Fibroblast of lung (primary cell): ENCODE data around the gene SH2B3. TPM values are rescaled to one million over a fixed set of nuclear protein-coding genes. Genes with fewer than 3 reads are reported as not detected.
A peak's percentile ranks its signal among the peaks of the same experiment; 100 is the strongest.

ENCODE experiments used
- DNase-seq, 2 donors: peaks; one replicate each; pipeline versions ENCODE4 v3.0.0 to v3.0.0-alpha.2; 2010; ENCODE audit warnings: low read depth in 2 of 2
- H2AFZ ChIP-seq: 2 replicates; pipeline ENCODE4 v1.5.1; 2012; ENCODE audit warnings: low read length, control low read depth, inconsistent platforms
- H3K27ac ChIP-seq: 2 replicates; pipeline ENCODE4 v1.5.1; 2011; ENCODE audit warnings: low read length, control low read depth; ENCODE audit not compliant: insufficient read depth
- H3K27me3 ChIP-seq: 2 replicates; pipeline ENCODE4 v1.5.1; 2011; ENCODE audit warnings: mild to moderate bottlenecking, low read length; ENCODE audit not compliant: control insufficient read depth, insufficient read depth
- H3K36me3 ChIP-seq: 2 replicates; pipeline ENCODE4 v1.5.1; 2011; ENCODE audit warnings: low read length; ENCODE audit not compliant: control insufficient read depth, insufficient read depth
- H3K4me1 ChIP-seq: 2 replicates; pipeline ENCODE4 v1.5.1; 2011; ENCODE audit warnings: low read length; ENCODE audit not compliant: control insufficient read depth, insufficient read depth; ENCODE audit errors: extremely low read depth
- H3K4me2 ChIP-seq: 2 replicates; pipeline ENCODE4 v1.5.1; 2011; ENCODE audit warnings: low read length, control low read depth; ENCODE audit not compliant: insufficient read depth; ENCODE audit errors: extremely low read depth
- H3K4me3 ChIP-seq, 4 experiments: fragments of 200-600 bp in 1 of 4; sonication (generic) in 1 of 4; replicated peaks in 1 of 4; 2 replicates each; pipeline ENCODE4 v1.5.1; 2011 to 2016; ENCODE audit warnings: low read length in 4 of 4, low read depth in 3 of 4, mild to moderate bottlenecking in 3 of 4, control low read depth in 2 of 4, inconsistent platforms in 1 of 4, mixed read lengths in 1 of 4; ENCODE audit not compliant: insufficient read depth in 1 of 4; ENCODE audit errors: control extremely low read depth in 1 of 4
- H3K79me2 ChIP-seq: 2 replicates; pipeline ENCODE4 v1.5.1; 2012; ENCODE audit warnings: mild to moderate bottlenecking, low read length, inconsistent platforms; ENCODE audit not compliant: control insufficient read depth, insufficient read depth
- H3K9ac ChIP-seq: 2 replicates; pipeline ENCODE4 v1.5.1; 2011; ENCODE audit warnings: mild to moderate bottlenecking, low read length, control low read depth; ENCODE audit not compliant: insufficient read depth
- H3K9me3 ChIP-seq: 2 replicates; pipeline ENCODE4 v1.5.1; 2012; ENCODE audit warnings: low read depth, low read length; ENCODE audit not compliant: control insufficient read depth, insufficient read depth
- H4K20me1 ChIP-seq: 2 replicates; pipeline ENCODE4 v1.5.1; 2011; ENCODE audit warnings: low read length; ENCODE audit not compliant: control insufficient read depth, insufficient read depth; ENCODE audit errors: extremely low read depth
- CTCF ChIP-seq, 2 donors: IDR thresholded peaks in 1 of 2; conservative IDR thresholded peaks in 1 of 2; 1 replicate in 1 of 2; 2 replicates in 1 of 2; pipeline ENCODE4 v1.5.1; 2011 to 2012; ENCODE audit warnings: low read length in 2 of 2, control low read depth in 1 of 2, inconsistent platforms in 1 of 2, low read depth in 1 of 2, mild to moderate bottlenecking in 1 of 2
- EZH2 ChIP-seq: IDR thresholded peaks from 2 replicates; pipeline ENCODE4 v1.5.1; 2012; ENCODE audit warnings: low read length, control low read depth, mild to moderate bottlenecking; ENCODE audit errors: missing control alignments
- polyA plus RNA-seq, 2 donors: library from polyadenylated mRNA; depleted of rRNA in 1 of 2; stranded (reverse) in 1 of 2; unstranded in 1 of 2; fragments of >200 nt; gene quantifications; 2 replicates each; pipeline ENCODE4 v1.2.1, GENCODE V29; 2011 to 2012; ENCODE audit warnings: missing spikeins in 1 of 2
- total RNA-seq: library from RNA; depleted of rRNA; stranded (reverse); fragments of >200 nt; gene quantifications from 2 replicates; pipeline ENCODE4 v1.2.1, GENCODE V29; 2014

Gene SH2B3
- total and polyA plus RNA-seq, 2 donors (not counting 1 experiment from before 2014, with no cell fraction given) = 18.0 to 32.0 TPM

- peaks cover 2% of the 10 kb centered on the region for H3K4me1 ChIP-seq
- no peak overlapping the region for H3K4me3 ChIP-seq
- no peaks in the 10 kb centered on the region for H3K27me3 ChIP-seq
- H4K20me1 ChIP-seq = no peaks in the 10 kb centered on the region
- no peak overlapping the region for H3K27ac ChIP-seq
- H3K36me3 ChIP-seq = peaks cover 30% of the 10 kb centered on the region
- TF ChIP-seq EZH2 = no peak
- no peak for TF ChIP-seq CTCF (conservative IDR thresholded peaks at IDR 0.05 in 1 of 2, IDR thresholded peaks at IDR 0.05 in 1 of 2; ENCODE audit: low read depth in 1 of 2, low read length in 2 of 2)
- no peak overlapping the region for H2AFZ ChIP-seq
- peaks cover 4% of the 10 kb centered on the region for H3K79me2 ChIP-seq
- no peak overlapping the region for H3K4me2 ChIP-seq
- no peak for DNase-seq
- H3K9me3 ChIP-seq = no peaks in the 10 kb centered on the region
- H3K9ac ChIP-seq = no peak overlapping the region
Measured at GRCh38 chr12:111454716-111455447, 49.2 kb downstream of the SH2B3 start.

- DNase-seq = peak; percentile 32 to 69
- Histone ChIP-seq H3K4me1 (peaks cover 2% of the 10 kb centered on the region), H3K4me3 (no peak overlapping the region), H3K4me2 (no peak overlapping the region), H3K9me3 (no peaks in the 10 kb centered on the region), H2AFZ (no peak overlapping the region), H4K20me1 (no peaks in the 10 kb centered on the region), H3K9ac (no peak overlapping the region), H3K27ac (peak overlapping the region; percentile 4), H3K36me3 (peaks cover 29% of the 10 kb centered on the region), H3K27me3 (no peaks in the 10 kb centered on the region), H3K79me2 (peaks cover 4% of the 10 kb centered on the region)
- TF ChIP-seq EZH2 = no peak
- no peak for TF ChIP-seq CTCF (conservative IDR thresholded peaks at IDR 0.05 in 1 of 2, IDR thresholded peaks at IDR 0.05 in 1 of 2; ENCODE audit: low read depth in 1 of 2, low read length in 2 of 2)
Measured at GRCh38 chr12:111455448-111456320, 50.0 kb downstream of the SH2B3 start.

GRCh38 chr12:111457071-111457470 is 51.3 kb downstream of the SH2B3 start:
- no peak overlapping the region for H3K27ac ChIP-seq
- H2AFZ ChIP-seq = no peak overlapping the region
- peaks cover 4% of the 10 kb centered on the region for H3K79me2 ChIP-seq
- H3K9ac ChIP-seq = no peak overlapping the region
- no peaks in the 10 kb centered on the region for H4K20me1 ChIP-seq
- H3K9me3 ChIP-seq = no peaks in the 10 kb centered on the region
- no peak overlapping the region for H3K4me2 ChIP-seq
- peaks cover 8% of the 10 kb centered on the region for H3K4me1 ChIP-seq
- peaks cover 25% of the 10 kb centered on the region for H3K36me3 ChIP-seq
- no peak for TF ChIP-seq CTCF (conservative IDR thresholded peaks at IDR 0.05 in 1 of 2, IDR thresholded peaks at IDR 0.05 in 1 of 2; ENCODE audit: low read depth in 1 of 2, low read length in 2 of 2)
- TF ChIP-seq EZH2 = no peak
- DNase-seq = no peak
- H3K27me3 ChIP-seq = no peaks in the 10 kb centered on the region
- no peak overlapping the region for H3K4me3 ChIP-seq
